A549 (cell line): Measurements from ENCODE around the gene FAM13A. TPM values are rescaled to one million over a fixed set of nuclear protein-coding genes. Genes with fewer than 3 reads are reported as not detected.

ENCODE experiments used
- ATAC-seq, 2 experiments: fragments of 200-7000 bp in 1 of 2; fragments of >200 bp in 1 of 2; cut with Nextera tagmentation in 1 of 2; cut with Tn5 transposase in 1 of 2; 3 replicates each; pipeline versions ENCODE4 v1.8.0 to v1.9.1; 2018 to 2020; ENCODE audit warnings: mild to moderate bottlenecking in 1 of 2, moderate library complexity in 1 of 2
- CTCF ChIA-PET: fragments of 300-600 bp; sonication (Branson Sonifier 250); formaldehyde crosslinking; extraction: SDS; loops from one replicate; lab custom pipeline; 2021; ENCODE audit warnings: antibody characterized with exemption, inconsistent platforms; lab: Yijun Ruan, JAX
- POLR2A ChIA-PET: fragments of 350-600 bp; formaldehyde crosslinking; extraction: SDS; loops from one replicate; lab custom pipeline; 2021; ENCODE audit warnings: antibody characterized with exemption, inconsistent platforms; lab: Yijun Ruan, JAX
- DNase-seq, 2 experiments: peaks; one replicate each; pipeline versions ENCODE4 v3.0.0 to v3.0.0-alpha.2; 2011 to 2016; ENCODE audit warnings: low read depth in 1 of 2, low spot score in 1 of 2
- FAIRE-seq: peaks from 2 replicates; lab custom pipeline; 2011; peaks lifted over from hg19 to GRCh38; lab: Jason Lieb, UNC
- H3K27ac ChIP-seq, 2 experiments: fragments of >200 bp; sonication (Bioruptor Twin); formaldehyde crosslinking; 3 replicates each; pipeline ENCODE4 v1.5.1; 2016 to 2017
- H3K4me1 ChIP-seq: fragments of >200 bp; sonication (Bioruptor Twin); formaldehyde crosslinking; 3 replicates; pipeline ENCODE4 v1.6.1; 2016
- H3K4me2 ChIP-seq: fragments of >200 bp; sonication (Bioruptor Twin); formaldehyde crosslinking; 3 replicates; pipeline ENCODE4 v1.6.1; 2016
- H3K4me3 ChIP-seq: fragments of >200 bp; sonication (Bioruptor Twin); formaldehyde crosslinking; 3 replicates; pipeline ENCODE4 v1.5.1; 2016
- H3K9me3 ChIP-seq: fragments of >200 bp; sonication (Bioruptor Twin); formaldehyde crosslinking; 3 replicates; pipeline ENCODE4 v1.6.1; 2016
- ATOH8 ChIP-seq: fragments of 250-450 bp; sonication (Bioruptor Pico); IDR thresholded peaks from 2 replicates; pipeline ENCODE4 v1.5.0; 2020; ENCODE audit warnings: low read depth, mild to moderate bottlenecking, moderate library complexity
- CBX8 ChIP-seq: fragments of 200-600 bp; sonication (generic); IDR thresholded peaks from 2 replicates; pipeline ENCODE4 v1.6.1; 2016
- EHF ChIP-seq: fragments of 250-450 bp; sonication (Bioruptor Pico); IDR thresholded peaks from 2 replicates; pipeline ENCODE4 v1.5.0; 2020; ENCODE audit warnings: mild to moderate bottlenecking
- EHMT2 ChIP-seq: fragments of 200-600 bp; sonication (generic); IDR thresholded peaks from 2 replicates; pipeline ENCODE4 v1.6.1; 2016; ENCODE audit warnings: antibody characterized with exemption, low read depth, mild to moderate bottlenecking, moderate library complexity
- FOSB ChIP-seq: fragments of 250-450 bp; sonication (Bioruptor Pico); IDR thresholded peaks from 2 replicates; pipeline ENCODE4 v1.5.0; 2020; ENCODE audit warnings: mild to moderate bottlenecking, moderate library complexity
- FOSL2 ChIP-seq, 2 experiments: fragments of 450-650 bp in 1 of 2; fragments of >200 bp in 1 of 2; sonication (Bioruptor Twin) in 1 of 2; formaldehyde crosslinking; IDR thresholded peaks; 2 replicates each; pipeline versions ENCODE4 v1.5.0 to v1.6.1; 2016 to 2020; ENCODE audit warnings: mild to moderate bottlenecking in 1 of 2, moderate library complexity in 1 of 2
- HMGXB4 ChIP-seq: fragments of 250-450 bp; sonication (Bioruptor Pico); IDR thresholded peaks from 2 replicates; pipeline ENCODE4 v1.5.0; 2021; ENCODE audit warnings: mild to moderate bottlenecking, moderate library complexity, borderline replicate concordance
- HOXB13 ChIP-seq: fragments of 250-450 bp; sonication (Bioruptor Pico); IDR thresholded peaks from 2 replicates; pipeline ENCODE4 v1.5.0; 2020; ENCODE audit warnings: low read depth, mild to moderate bottlenecking, moderate library complexity
- HOXB5 ChIP-seq: fragments of 250-450 bp; sonication (Bioruptor Pico); IDR thresholded peaks from 2 replicates; pipeline ENCODE4 v1.5.0; 2020; ENCODE audit warnings: mild to moderate bottlenecking, moderate library complexity
- KDM1A ChIP-seq: fragments of 200-600 bp; sonication (generic); IDR thresholded peaks from 2 replicates; pipeline ENCODE4 v1.6.1; 2016; ENCODE audit warnings: low read depth, mild to moderate bottlenecking
- MYC ChIP-seq: IDR thresholded peaks from 2 replicates; pipeline ENCODE4 v1.6.1; 2012; ENCODE audit warnings: mild to moderate bottlenecking, inconsistent platforms, low read length, improper control_type of control experiment, borderline replicate concordance
- NFE2L2 ChIP-seq: fragments of 150-350 bp; conservative IDR thresholded peaks from 2 replicates; pipeline ENCODE4 v1.6.1; 2014; ENCODE audit warnings: low read length
- NR3C1 ChIP-seq: fragments of >200 bp; sonication (Bioruptor Twin); formaldehyde crosslinking; IDR thresholded peaks from 3 replicates; pipeline ENCODE4 v1.6.1; 2017
- PHF8 ChIP-seq: fragments of 200-600 bp; sonication (generic); IDR thresholded peaks from 2 replicates; pipeline ENCODE4 v1.6.1; 2016; ENCODE audit warnings: low read depth, mild to moderate bottlenecking, antibody characterized with exemption, moderate library complexity, borderline replicate concordance
- RAD21 ChIP-seq, 2 experiments: fragments of >200 bp in 1 of 2; sonication (Bioruptor Twin) in 1 of 2; formaldehyde crosslinking in 1 of 2; IDR thresholded peaks in 1 of 2; conservative IDR thresholded peaks in 1 of 2; 2 replicates in 1 of 2; 3 replicates in 1 of 2; pipeline ENCODE4 v1.6.1; 2012 to 2018; ENCODE audit warnings: inconsistent platforms in 1 of 2
- RCOR1 ChIP-seq: fragments of 150-350 bp; IDR thresholded peaks from 2 replicates; pipeline ENCODE4 v1.6.1; 2014; ENCODE audit warnings: antibody characterized with exemption, low read length, low read depth
- ZFP36 ChIP-seq: fragments of 450-650 bp; IDR thresholded peaks from 2 replicates; pipeline ENCODE4 v1.6.1; 2014; ENCODE audit warnings: borderline replicate concordance; ENCODE audit not compliant: partially characterized antibody
- ZSCAN20 ChIP-seq: fragments of 250-450 bp; sonication (Bioruptor Pico); IDR thresholded peaks from 2 replicates; pipeline ENCODE4 v1.8.0; 2022; ENCODE audit warnings: mild to moderate bottlenecking, moderate library complexity
- WGBS: methylation state at CpG from one replicate; pipeline ENCODE4 v1.1.6; 2017; ENCODE audit errors: missing lambda C conversion rate; 5-methylcytosine and 5-hydroxymethylcytosine counted together
- polyA plus RNA-seq, 4 experiments: library from polyadenylated mRNA; depleted of rRNA in 3 of 4; stranded (reverse); fragments of >200 nt; fragmentation: RNase III in 1 of 4; extraction: RNeasy Plus Mini Kit Qiagen cat#74134 plus additional on column Dnase treatment in 1 of 4; gene quantifications; 2 replicates in 3 of 4; 3 replicates in 1 of 4; pipeline ENCODE4 v1.2.3, GENCODE V29; 2011 to 2017

The FAM13A gene
- polyA plus RNA-seq, 2 of the 4 experiments (the other 2 are of a cell fraction) = 6.5 to 22.0 TPM

- no peak for ATAC-seq
- no peak overlapping the region for H3K4me2 ChIP-seq
Measured at GRCh38 chr4:88729146-88729760, 327.7 kb downstream of the FAM13A start.

GRCh38 chr4:88728146-88728545 lies 328.8 kb downstream of the FAM13A start:
- ChIA-PET CTCF (no interaction called here), POLR2A (interaction anchor here (0.7 kb wide), 1 partner anchor 455 kb away, joined by 3 read pairs; no protein-coding TSS in a partner anchor)
- no peak overlapping the region for H3K4me2 ChIP-seq
- H3K9me3 ChIP-seq = no peaks in the 10 kb centered on the region
- no peak for DNase-seq
- no peak overlapping the region for H3K4me3 ChIP-seq
- FAIRE-seq = no peak
- no peaks in the 10 kb centered on the region for H3K4me1 ChIP-seq
- 94% methylated on average over 6 of the region's 6 CpGs for WGBS
- no peak for TF ChIP-seq FOSB (CRISPR knock-in tag)
- no peak overlapping the region for H3K27ac ChIP-seq
- no peak for ATAC-seq

More at GRCh38 chr4:88729146-88729760, 327.7 kb downstream of the FAM13A start:
- POLR2A ChIA-PET = interaction anchor here (0.7 kb wide), 1 partner anchor 457 kb away, joined by 3 read pairs; no protein-coding TSS in a partner anchor
- 80% methylated on average over 6 of the region's 6 CpGs for WGBS
- DNase-seq (no peak), FAIRE-seq (no peak)
- TF ChIP-seq ZFP36 (no peak), NFE2L2 (no peak), RAD21 (conservative IDR thresholded peaks at IDR 0.05 in 1 of 2, IDR thresholded peaks at IDR 0.05 in 1 of 2) (no peak)
- H3K9me3 ChIP-seq = no peaks in the 10 kb centered on the region
- no peak overlapping the region for H3K4me3 ChIP-seq
- H3K4me1 ChIP-seq = no peaks in the 10 kb centered on the region
- CTCF ChIA-PET = no interaction called here
- no peak overlapping the region for H3K27ac ChIP-seq

GRCh38 chr4:88725986-88726385 lies 331.0 kb downstream of the FAM13A start:
- CTCF ChIA-PET = interaction anchor here (0.9 to 1.0 kb wide), 2 partner anchors 20 to 298 kb away, joined by 3 read pairs; no protein-coding TSS in a partner anchor
- ATAC-seq = no peak
- TF ChIP-seq KDM1A (no peak), PHF8 (no peak), HMGXB4 (CRISPR knock-in tag) (no peak), HOXB13 (no peak), CBX8 (no peak), EHMT2 (no peak), ZSCAN20 (CRISPR knock-in tag) (no peak), MYC (no peak), ATOH8 (CRISPR knock-in tag) (no peak), HOXB5 (CRISPR knock-in tag) (no peak), RCOR1 (no peak), ZFP36 (no peak), EHF (no peak), FOSL2 (IDR thresholded peaks at IDR 0.05) (no peak), FOSL2 (CRISPR knock-in tag; IDR thresholded peaks at IDR 0.05) (no peak), NR3C1 (no peak)

More at GRCh38 chr4:88725986-88726385, 331.0 kb downstream of the FAM13A start:
- H3K4me2 ChIP-seq = no peak overlapping the region
- no peaks in the 10 kb centered on the region for H3K9me3 ChIP-seq
- H3K4me3 ChIP-seq = no peak overlapping the region
- POLR2A ChIA-PET = no interaction called here
- DNase-seq = no peak
- no peaks in the 10 kb centered on the region for H3K4me1 ChIP-seq
- 100% methylated on average over 2 of the region's 2 CpGs for WGBS
- no peak overlapping the region for H3K27ac ChIP-seq
- no peak for FAIRE-seq
